ENCODE results near the gene MAFG. TPM values are rescaled to one million over a fixed set of nuclear protein-coding genes. Genes with fewer than 3 reads are reported as not detected.

MAFG gene
- polyA plus RNA-seq, 1 donor from 2014 or later: 11.8 TPM

- TF ChIP-seq CTCF (IDR thresholded peaks at IDR 0.05; ENCODE audit: poor library complexity, severe bottlenecking): no peak
- no peak for TF ChIP-seq TAF1 (IDR thresholded peaks at IDR 0.05; ENCODE audit: low read depth)
- no peak for TF ChIP-seq RAD21 (conservative IDR thresholded peaks at IDR 0.05)
- TF ChIP-seq POLR2AphosphoS5 (IDR thresholded peaks at IDR 0.05): no peak
- TF ChIP-seq MXI1 (conservative IDR thresholded peaks at IDR 0.05; ENCODE audit: poor library complexity, severe bottlenecking): no peak
- TF ChIP-seq EP300 (conservative IDR thresholded peaks at IDR 0.05; ENCODE audit: poor library complexity, severe bottlenecking): no peak
- TF ChIP-seq SMC3 (conservative IDR thresholded peaks at IDR 0.05; ENCODE audit: poor library complexity): no peak
- TF ChIP-seq, protein P1, sequence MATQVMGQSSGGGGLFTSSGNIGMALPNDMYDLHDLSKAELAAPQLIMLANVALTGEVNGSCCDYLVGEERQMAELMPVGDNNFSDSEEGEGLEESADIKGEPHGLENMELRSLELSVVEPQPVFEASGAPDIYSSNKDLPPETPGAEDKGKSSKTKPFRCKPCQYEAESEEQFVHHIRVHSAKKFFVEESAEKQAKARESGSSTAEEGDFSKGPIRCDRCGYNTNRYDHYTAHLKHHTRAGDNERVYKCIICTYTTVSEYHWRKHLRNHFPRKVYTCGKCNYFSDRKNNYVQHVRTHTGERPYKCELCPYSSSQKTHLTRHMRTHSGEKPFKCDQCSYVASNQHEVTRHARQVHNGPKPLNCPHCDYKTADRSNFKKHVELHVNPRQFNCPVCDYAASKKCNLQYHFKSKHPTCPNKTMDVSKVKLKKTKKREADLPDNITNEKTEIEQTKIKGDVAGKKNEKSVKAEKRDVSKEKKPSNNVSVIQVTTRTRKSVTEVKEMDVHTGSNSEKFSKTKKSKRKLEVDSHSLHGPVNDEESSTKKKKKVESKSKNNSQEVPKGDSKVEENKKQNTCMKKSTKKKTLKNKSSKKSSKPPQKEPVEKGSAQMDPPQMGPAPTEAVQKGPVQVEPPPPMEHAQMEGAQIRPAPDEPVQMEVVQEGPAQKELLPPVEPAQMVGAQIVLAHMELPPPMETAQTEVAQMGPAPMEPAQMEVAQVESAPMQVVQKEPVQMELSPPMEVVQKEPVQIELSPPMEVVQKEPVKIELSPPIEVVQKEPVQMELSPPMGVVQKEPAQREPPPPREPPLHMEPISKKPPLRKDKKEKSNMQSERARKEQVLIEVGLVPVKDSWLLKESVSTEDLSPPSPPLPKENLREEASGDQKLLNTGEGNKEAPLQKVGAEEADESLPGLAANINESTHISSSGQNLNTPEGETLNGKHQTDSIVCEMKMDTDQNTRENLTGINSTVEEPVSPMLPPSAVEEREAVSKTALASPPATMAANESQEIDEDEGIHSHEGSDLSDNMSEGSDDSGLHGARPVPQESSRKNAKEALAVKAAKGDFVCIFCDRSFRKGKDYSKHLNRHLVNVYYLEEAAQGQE (IDR thresholded peaks at IDR 0.05; ENCODE audit: borderline replicate concordance): no peak
- TF ChIP-seq EZH2 (IDR thresholded peaks at IDR 0.05; ENCODE audit: borderline replicate concordance, insufficient read depth, low read length, poor library complexity, severe bottlenecking): no peak
- Histone ChIP-seq H3K27ac (ENCODE audit: low read length) (no peak overlapping the region), H2AFZ (ENCODE audit: low read depth, low read length) (no peak overlapping the region), H3K9ac (ENCODE audit: low read length) (no peak overlapping the region), H3K27me3 (ENCODE audit: insufficient read depth, low read depth, low read length) (peaks cover 19% of the 10 kb centered on the region), H3K79me2 (replicated peaks; ENCODE audit: insufficient read depth, low read length) (no peaks in the 10 kb centered on the region), H3K36me3 (ENCODE audit: insufficient read depth, low read length) (no peaks in the 10 kb centered on the region), H3K4me2 (ENCODE audit: low read length) (no peak overlapping the region), H3K9me3 (ENCODE audit: low read length) (no peaks in the 10 kb centered on the region), H3K4me3 (ENCODE audit: low read length) (no peak overlapping the region), H4K20me1 (ENCODE audit: insufficient read depth) (no peaks in the 10 kb centered on the region), H3K9me2 (ENCODE audit: insufficient read depth, low read length) (no peaks in the 10 kb centered on the region), H3F3A (ENCODE audit: insufficient read depth, low read length, poor library complexity, severe bottlenecking) (no peaks in the 10 kb centered on the region)
These were observed 27.2 kb downstream of the MAFG start for GRCh38 chr17:81900181-81900820.

DNA sequence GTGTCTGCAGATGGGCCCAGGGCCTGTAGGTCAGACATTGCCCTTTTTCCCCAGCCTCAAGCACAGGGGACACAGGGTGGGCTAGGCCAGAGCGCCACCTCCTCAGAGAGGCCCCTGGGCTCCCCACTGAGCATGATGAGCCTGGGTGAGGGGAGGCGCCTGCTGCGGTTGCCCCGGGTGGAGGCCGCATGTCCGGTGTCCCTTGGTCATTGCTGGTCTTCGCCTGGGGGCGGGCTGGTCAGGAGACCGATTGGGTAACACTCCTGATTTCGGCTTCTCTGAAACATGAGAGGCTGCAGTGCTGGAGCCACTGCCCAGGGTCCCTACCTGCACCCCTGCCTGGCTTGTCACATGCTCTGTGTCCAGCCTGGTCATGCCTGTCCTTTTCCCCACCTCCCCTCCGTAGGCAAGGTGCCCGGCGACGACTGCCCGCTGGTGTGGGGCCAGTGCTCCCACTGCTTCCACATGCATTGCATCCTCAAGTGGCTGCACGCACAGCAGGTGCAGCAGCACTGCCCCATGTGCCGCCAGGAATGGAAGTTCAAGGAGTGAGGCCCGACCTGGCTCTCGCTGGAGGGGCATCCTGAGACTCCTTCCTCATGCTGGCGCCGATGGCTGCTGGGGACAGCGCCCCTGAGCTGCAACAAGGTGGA is 27.9 kb downstream of the MAFG start:
- Histone ChIP-seq H2AFZ (ENCODE audit: low read depth, low read length) (no peak overlapping the region), H3K9me3 (ENCODE audit: low read length) (no peaks in the 10 kb centered on the region), H3K27ac (ENCODE audit: low read length) (no peak overlapping the region), H3K27me3 (ENCODE audit: insufficient read depth, low read depth, low read length) (peaks cover 19% of the 10 kb centered on the region), H3K9me2 (ENCODE audit: insufficient read depth, low read length) (no peaks in the 10 kb centered on the region), H3K9ac (ENCODE audit: low read length) (no peak overlapping the region), H3F3A (ENCODE audit: insufficient read depth, low read length, poor library complexity, severe bottlenecking) (no peaks in the 10 kb centered on the region), H3K4me2 (ENCODE audit: low read length) (no peak overlapping the region), H3K36me3 (ENCODE audit: insufficient read depth, low read length) (no peaks in the 10 kb centered on the region), H3K4me3 (ENCODE audit: low read length) (no peak overlapping the region), H3K79me2 (replicated peaks; ENCODE audit: insufficient read depth, low read length) (no peaks in the 10 kb centered on the region), H4K20me1 (ENCODE audit: insufficient read depth) (no peaks in the 10 kb centered on the region)
- TF ChIP-seq EP300 (conservative IDR thresholded peaks at IDR 0.05; ENCODE audit: poor library complexity, severe bottlenecking) (no peak), SMC3 (conservative IDR thresholded peaks at IDR 0.05; ENCODE audit: poor library complexity) (no peak), POLR2AphosphoS5 (IDR thresholded peaks at IDR 0.05) (no peak), CTCF (IDR thresholded peaks at IDR 0.05; ENCODE audit: poor library complexity, severe bottlenecking) (no peak), EZH2 (IDR thresholded peaks at IDR 0.05; ENCODE audit: borderline replicate concordance, insufficient read depth, low read length, poor library complexity, severe bottlenecking) (no peak), MXI1 (conservative IDR thresholded peaks at IDR 0.05; ENCODE audit: poor library complexity, severe bottlenecking) (no peak), TAF1 (IDR thresholded peaks at IDR 0.05; ENCODE audit: low read depth) (no peak), RAD21 (conservative IDR thresholded peaks at IDR 0.05) (no peak)
- TF ChIP-seq, protein P1 (IDR thresholded peaks at IDR 0.05; ENCODE audit: borderline replicate concordance): no peak
